SK-N-SH (cell line): ENCODE data around the gene IGSF3.

Experiments
- EP300 ChIP-seq, 2 experiments: IDR thresholded peaks; 2 replicates each; pipeline versions ENCODE4 v1.4.0 to v1.6.1; 2012; ENCODE audit warnings: borderline replicate concordance in 1 of 2, low read depth in 1 of 2, low read length in 1 of 2
- EZH2phosphoT487 ChIP-seq: fragments of 200-600 bp; sonication (generic); IDR thresholded peaks from 2 replicates; pipeline ENCODE4 v1.6.1; 2017; ENCODE audit warnings: low read depth, mixed run types, mild to moderate bottlenecking, antibody characterized with exemption, moderate library complexity, borderline replicate concordance
- GABPA ChIP-seq: IDR thresholded peaks from 2 replicates; pipeline ENCODE4 v1.4.0; 2012; ENCODE audit warnings: low read depth, mild to moderate bottlenecking
- POLR2AphosphoS5 ChIP-seq: IDR thresholded peaks from 2 replicates; pipeline ENCODE4 v1.6.1; 2012; ENCODE audit warnings: low read depth, low read length
- RAD21 ChIP-seq: IDR thresholded peaks from 2 replicates; pipeline ENCODE4 v1.6.1; 2012; ENCODE audit warnings: mild to moderate bottlenecking, low read length
- RFX5 ChIP-seq: IDR thresholded peaks from 2 replicates; pipeline ENCODE4 v1.6.1; 2012; ENCODE audit warnings: mild to moderate bottlenecking, improper control_type of control experiment, low read length
- TF ChIP-seq, protein P1 (sequence below): fragments of 200-600 bp; sonication (generic); IDR thresholded peaks from 2 replicates; pipeline ENCODE4 v1.6.1; 2017; ENCODE audit warnings: antibody characterized with exemption, mild to moderate bottlenecking, moderate library complexity
- TF ChIP-seq, protein P2 (sequence below): IDR thresholded peaks from 2 replicates; pipeline ENCODE4 v1.6.1; 2012; ENCODE audit warnings: mild to moderate bottlenecking, low read depth, low read length, moderate library complexity
- TF ChIP-seq, protein P3 (sequence below): fragments of 150-350 bp; IDR thresholded peaks from 2 replicates; pipeline ENCODE4 v1.6.1; 2016; ENCODE audit warnings: mild to moderate bottlenecking, low read depth, low read length
- TF ChIP-seq, protein P4 (sequence below): IDR thresholded peaks from 2 replicates; pipeline ENCODE4 v1.4.0; 2012; ENCODE audit warnings: low read depth
- TF ChIP-seq, protein P5 (sequence below): IDR thresholded peaks from 2 replicates; pipeline ENCODE4 v1.4.0; 2012; ENCODE audit warnings: low read depth, borderline replicate concordance

DNA sequence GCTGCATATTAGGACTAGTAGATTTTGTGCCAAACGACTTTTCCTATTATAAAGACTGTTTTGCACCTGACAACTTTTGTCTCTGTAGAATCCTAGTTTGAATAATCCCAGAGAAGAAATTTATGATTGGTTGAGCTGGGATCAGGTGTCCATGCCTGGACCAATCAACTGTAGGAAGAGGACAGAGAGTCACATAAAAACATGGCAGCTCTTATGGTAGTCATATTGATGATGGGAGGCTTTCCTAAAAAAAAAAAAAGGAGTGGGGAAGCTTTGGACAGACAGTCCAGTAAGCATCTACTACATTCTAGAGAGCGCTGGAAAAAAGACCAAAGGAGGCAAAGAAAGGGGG, 30.7 kb upstream of the IGSF3 start:
- TF ChIP-seq, protein P1, sequence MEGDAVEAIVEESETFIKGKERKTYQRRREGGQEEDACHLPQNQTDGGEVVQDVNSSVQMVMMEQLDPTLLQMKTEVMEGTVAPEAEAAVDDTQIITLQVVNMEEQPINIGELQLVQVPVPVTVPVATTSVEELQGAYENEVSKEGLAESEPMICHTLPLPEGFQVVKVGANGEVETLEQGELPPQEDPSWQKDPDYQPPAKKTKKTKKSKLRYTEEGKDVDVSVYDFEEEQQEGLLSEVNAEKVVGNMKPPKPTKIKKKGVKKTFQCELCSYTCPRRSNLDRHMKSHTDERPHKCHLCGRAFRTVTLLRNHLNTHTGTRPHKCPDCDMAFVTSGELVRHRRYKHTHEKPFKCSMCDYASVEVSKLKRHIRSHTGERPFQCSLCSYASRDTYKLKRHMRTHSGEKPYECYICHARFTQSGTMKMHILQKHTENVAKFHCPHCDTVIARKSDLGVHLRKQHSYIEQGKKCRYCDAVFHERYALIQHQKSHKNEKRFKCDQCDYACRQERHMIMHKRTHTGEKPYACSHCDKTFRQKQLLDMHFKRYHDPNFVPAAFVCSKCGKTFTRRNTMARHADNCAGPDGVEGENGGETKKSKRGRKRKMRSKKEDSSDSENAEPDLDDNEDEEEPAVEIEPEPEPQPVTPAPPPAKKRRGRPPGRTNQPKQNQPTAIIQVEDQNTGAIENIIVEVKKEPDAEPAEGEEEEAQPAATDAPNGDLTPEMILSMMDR, result no peak
- TF ChIP-seq POLR2AphosphoS5 (no peak), GABPA (no peak), RFX5 (no peak), EP300 (IDR thresholded peaks at IDR 0.05; ENCODE audit: borderline replicate concordance in 1 of 2, low read depth in 1 of 2, low read length in 1 of 2) (no peak), EZH2phosphoT487 (no peak), RAD21 (no peak)
- TF ChIP-seq, protein P2, sequence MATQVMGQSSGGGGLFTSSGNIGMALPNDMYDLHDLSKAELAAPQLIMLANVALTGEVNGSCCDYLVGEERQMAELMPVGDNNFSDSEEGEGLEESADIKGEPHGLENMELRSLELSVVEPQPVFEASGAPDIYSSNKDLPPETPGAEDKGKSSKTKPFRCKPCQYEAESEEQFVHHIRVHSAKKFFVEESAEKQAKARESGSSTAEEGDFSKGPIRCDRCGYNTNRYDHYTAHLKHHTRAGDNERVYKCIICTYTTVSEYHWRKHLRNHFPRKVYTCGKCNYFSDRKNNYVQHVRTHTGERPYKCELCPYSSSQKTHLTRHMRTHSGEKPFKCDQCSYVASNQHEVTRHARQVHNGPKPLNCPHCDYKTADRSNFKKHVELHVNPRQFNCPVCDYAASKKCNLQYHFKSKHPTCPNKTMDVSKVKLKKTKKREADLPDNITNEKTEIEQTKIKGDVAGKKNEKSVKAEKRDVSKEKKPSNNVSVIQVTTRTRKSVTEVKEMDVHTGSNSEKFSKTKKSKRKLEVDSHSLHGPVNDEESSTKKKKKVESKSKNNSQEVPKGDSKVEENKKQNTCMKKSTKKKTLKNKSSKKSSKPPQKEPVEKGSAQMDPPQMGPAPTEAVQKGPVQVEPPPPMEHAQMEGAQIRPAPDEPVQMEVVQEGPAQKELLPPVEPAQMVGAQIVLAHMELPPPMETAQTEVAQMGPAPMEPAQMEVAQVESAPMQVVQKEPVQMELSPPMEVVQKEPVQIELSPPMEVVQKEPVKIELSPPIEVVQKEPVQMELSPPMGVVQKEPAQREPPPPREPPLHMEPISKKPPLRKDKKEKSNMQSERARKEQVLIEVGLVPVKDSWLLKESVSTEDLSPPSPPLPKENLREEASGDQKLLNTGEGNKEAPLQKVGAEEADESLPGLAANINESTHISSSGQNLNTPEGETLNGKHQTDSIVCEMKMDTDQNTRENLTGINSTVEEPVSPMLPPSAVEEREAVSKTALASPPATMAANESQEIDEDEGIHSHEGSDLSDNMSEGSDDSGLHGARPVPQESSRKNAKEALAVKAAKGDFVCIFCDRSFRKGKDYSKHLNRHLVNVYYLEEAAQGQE, result no peak
- TF ChIP-seq, protein P3, sequence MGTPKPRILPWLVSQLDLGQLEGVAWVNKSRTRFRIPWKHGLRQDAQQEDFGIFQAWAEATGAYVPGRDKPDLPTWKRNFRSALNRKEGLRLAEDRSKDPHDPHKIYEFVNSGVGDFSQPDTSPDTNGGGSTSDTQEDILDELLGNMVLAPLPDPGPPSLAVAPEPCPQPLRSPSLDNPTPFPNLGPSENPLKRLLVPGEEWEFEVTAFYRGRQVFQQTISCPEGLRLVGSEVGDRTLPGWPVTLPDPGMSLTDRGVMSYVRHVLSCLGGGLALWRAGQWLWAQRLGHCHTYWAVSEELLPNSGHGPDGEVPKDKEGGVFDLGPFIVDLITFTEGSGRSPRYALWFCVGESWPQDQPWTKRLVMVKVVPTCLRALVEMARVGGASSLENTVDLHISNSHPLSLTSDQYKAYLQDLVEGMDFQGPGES, result no peak
- TF ChIP-seq, protein P4, sequence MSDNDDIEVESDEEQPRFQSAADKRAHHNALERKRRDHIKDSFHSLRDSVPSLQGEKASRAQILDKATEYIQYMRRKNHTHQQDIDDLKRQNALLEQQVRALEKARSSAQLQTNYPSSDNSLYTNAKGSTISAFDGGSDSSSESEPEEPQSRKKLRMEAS, result no peak
- TF ChIP-seq, protein P5, sequence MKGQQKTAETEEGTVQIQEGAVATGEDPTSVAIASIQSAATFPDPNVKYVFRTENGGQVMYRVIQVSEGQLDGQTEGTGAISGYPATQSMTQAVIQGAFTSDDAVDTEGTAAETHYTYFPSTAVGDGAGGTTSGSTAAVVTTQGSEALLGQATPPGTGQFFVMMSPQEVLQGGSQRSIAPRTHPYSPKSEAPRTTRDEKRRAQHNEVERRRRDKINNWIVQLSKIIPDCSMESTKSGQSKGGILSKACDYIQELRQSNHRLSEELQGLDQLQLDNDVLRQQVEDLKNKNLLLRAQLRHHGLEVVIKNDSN, result no peak
